B cell (primary cell): ENCODE measurements around the gene MYO1E. TPM values are rescaled to one million over a fixed set of nuclear protein-coding genes. Genes with fewer than 3 reads are reported as not detected.

Source experiments
- ATAC-seq: fragments of 200-7000 bp; cut with Tn5 transposase; one replicate; pipeline ENCODE4 v1.10.0; 2021; ENCODE audit warnings: low read depth, mild to moderate bottlenecking, moderate number of reproducible peaks, moderate library complexity
- CTCF ChIA-PET: fragments of 350-600 bp; sonication (Branson Sonifier 250); formaldehyde crosslinking; loops from one replicate; lab custom pipeline; 2021; ENCODE audit warnings: antibody characterized with exemption, inconsistent platforms; lab: Charles Lee
- POLR2A ChIA-PET: fragments of 350-600 bp; sonication (Branson Sonifier 250); formaldehyde crosslinking; loops from one replicate; lab custom pipeline; 2021; ENCODE audit warnings: antibody characterized with exemption; lab: Charles Lee
- DNase-seq: peaks from one replicate; pipeline ENCODE4 v3.0.0; 2013
- H2AFZ ChIP-seq: 2 replicates; pipeline ENCODE4 v1.6.1; 2012; ENCODE audit warnings: mild to moderate bottlenecking, low read depth, low read length; ENCODE audit not compliant: insufficient read depth, poor library complexity, severe bottlenecking
- H3K27ac ChIP-seq, 2 donors: 1 replicate in 1 of 2; 2 replicates in 1 of 2; pipeline ENCODE4 v1.5.1; 2012 to 2013; ENCODE audit warnings: low read length in 2 of 2, mild to moderate bottlenecking in 2 of 2, moderate library complexity in 1 of 2
- H3K27me3 ChIP-seq, 4 experiments: fragments of 200-600 bp in 1 of 4; sonication (generic) in 1 of 4; replicated peaks in 1 of 4; 1 replicate in 2 of 4; 2 replicates in 2 of 4; pipeline versions ENCODE4 v1.6.1 to v1.7.0; 2013 to 2016; ENCODE audit warnings: low read length in 3 of 4, mild to moderate bottlenecking in 2 of 4, mixed read lengths in 1 of 4, moderate library complexity in 1 of 4; ENCODE audit not compliant: insufficient read depth in 4 of 4, control insufficient read depth in 3 of 4; ENCODE audit errors: control extremely low read depth in 1 of 4
- H3K36me3 ChIP-seq, 2 experiments: replicated peaks in 1 of 2; 1 replicate in 1 of 2; 2 replicates in 1 of 2; pipeline versions ENCODE4 v1.6.1 to v1.7.1; 2013; ENCODE audit warnings: low read length in 1 of 2; ENCODE audit not compliant: insufficient read depth in 2 of 2, control insufficient read depth in 1 of 2; ENCODE audit errors: control extremely low read depth in 1 of 2, extremely low read depth in 1 of 2
- H3K4me1 ChIP-seq, 2 donors: fragments of 200-600 bp in 1 of 2; sonication (generic) in 1 of 2; 1 replicate in 1 of 2; 2 replicates in 1 of 2; pipeline versions ENCODE4 v1.5.1 to v1.6.1; 2013 to 2017; ENCODE audit warnings: low read length in 2 of 2; ENCODE audit not compliant: control insufficient read depth in 2 of 2, insufficient read depth in 2 of 2
- H3K4me2 ChIP-seq: replicated peaks from 2 replicates; pipeline ENCODE3; 2012; ENCODE audit warnings: mild to moderate bottlenecking, low read depth, low read length; ENCODE audit not compliant: poor library complexity, severe bottlenecking
- H3K4me3 ChIP-seq, 5 experiments: fragments of 200-600 bp in 1 of 5; sonication (generic) in 1 of 5; 1 replicate in 3 of 5; 2 replicates in 2 of 5; pipeline versions ENCODE4 v1.5.1 to v1.7.0; 2011 to 2016; ENCODE audit warnings: low read length in 4 of 5, mild to moderate bottlenecking in 4 of 5, low read depth in 2 of 5, control low read depth in 1 of 5, moderate library complexity in 1 of 5; ENCODE audit not compliant: insufficient read depth in 1 of 5; ENCODE audit errors: control extremely low read depth in 1 of 5, extremely low read depth in 1 of 5
- H3K79me2 ChIP-seq: fragments of 200-600 bp; sonication (generic); one replicate; pipeline ENCODE4 v1.6.0; 2016; ENCODE audit warnings: low read length; ENCODE audit not compliant: control insufficient read depth, insufficient read depth
- H3K9ac ChIP-seq: fragments of 200-600 bp; sonication (generic); 2 replicates; pipeline ENCODE4 v1.6.1; 2017; ENCODE audit warnings: mild to moderate bottlenecking, low read length, moderate library complexity
- H3K9me3 ChIP-seq, 3 donors: one replicate each; pipeline versions ENCODE4 v1.6.1 to v1.7.1; 2013; ENCODE audit warnings: low read length in 2 of 3; ENCODE audit not compliant: control insufficient read depth in 2 of 3, insufficient read depth in 1 of 3; ENCODE audit errors: control extremely low read depth in 1 of 3
- H4K20me1 ChIP-seq: 2 replicates; pipeline ENCODE4 v1.6.0; 2012; ENCODE audit warnings: mild to moderate bottlenecking, low read length; ENCODE audit not compliant: insufficient read depth, control insufficient read depth, poor library complexity, severe bottlenecking
- H3K27ac Mint-ChIP-seq: one replicate; pipeline ENCODE4 v1.8.0; 2021; ENCODE audit warnings: mixed read lengths
- H3K27me3 Mint-ChIP-seq: one replicate; pipeline ENCODE4 v1.8.0; 2021; ENCODE audit warnings: mixed read lengths
- H3K4me1 Mint-ChIP-seq: one replicate; pipeline ENCODE4 v1.8.0; 2021; ENCODE audit warnings: mixed read lengths
- H3K4me3 Mint-ChIP-seq: one replicate; pipeline ENCODE4 v1.8.0; 2021; ENCODE audit warnings: mixed read lengths
- H3K9me3 Mint-ChIP-seq: one replicate; pipeline ENCODE4 v1.8.0; 2022; ENCODE audit warnings: mixed read lengths; ENCODE audit not compliant: insufficient read depth
- EZH2 ChIP-seq: IDR thresholded peaks from 2 replicates; pipeline ENCODE4 v1.6.1; 2012; ENCODE audit warnings: borderline replicate concordance, low read depth, mild to moderate bottlenecking, moderate library complexity, low read length; ENCODE audit not compliant: insufficient read depth, poor library complexity, severe bottlenecking
- WGBS: methylation state at CpG from one replicate; pipeline ENCODE4 v1.1.5; 2013; ENCODE audit warnings: missing lambda C conversion rate; ENCODE audit not compliant: insufficient coverage; 5-methylcytosine and 5-hydroxymethylcytosine counted together
- intact Hi-C: fragments of 100-400 bp; cut with micrococcal nuclease; formaldehyde crosslinking; loops from one replicate; pipeline ENCODE4 v1.10.0; 2022
- polyA plus RNA-seq: library from polyadenylated mRNA; depleted of rRNA; stranded (reverse); fragments of >200 nt; gene quantifications from 2 replicates; pipeline ENCODE4 v1.2.3, GENCODE V29; 2012
- total RNA-seq, 2 donors: library from RNA; stranded (reverse); fragments of 120-200 nt in 1 of 2; gene quantifications; 1 replicate in 1 of 2; 2 replicates in 1 of 2; pipeline versions ENCODE4 v1.2.3 to v1.2.4, GENCODE V29; 2013 to 2022
- TF ChIP-seq, protein P1 (sequence below): fragments of 200-600 bp; IDR thresholded peaks from one replicate; pipeline ENCODE4 v1.8.0; 2022; ENCODE audit warnings: antibody characterized with exemption, mild to moderate bottlenecking

MYO1E gene
- total and polyA plus RNA-seq, 2 donors (not counting 1 experiment from before 2014, with no cell fraction given): 11.9 to 100.0 TPM

DNA sequence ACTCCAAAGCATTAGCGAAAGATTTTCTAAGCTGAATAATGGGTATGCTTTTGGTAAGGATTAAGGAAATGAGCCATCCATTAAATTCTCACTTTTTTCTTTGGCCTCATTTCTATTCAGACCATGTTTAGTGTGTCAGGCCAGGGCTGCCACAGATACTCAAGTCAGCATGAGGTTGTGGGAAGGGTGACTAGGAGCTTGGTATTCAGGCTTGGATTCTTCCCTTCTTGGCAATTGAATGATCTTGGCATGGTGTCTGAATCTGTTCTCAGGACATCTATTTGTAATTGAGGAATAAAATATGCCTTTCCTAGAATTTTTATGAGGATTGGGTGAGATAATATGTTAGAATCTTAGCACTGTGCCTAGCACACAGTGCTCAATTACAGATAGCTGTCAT is 256.5 kb downstream of the MYO1E start:
- H3K4me3 ChIP-seq: no peak overlapping the region
- DNase-seq (no peak), ATAC-seq (no peak)
- TF ChIP-seq, protein P1, sequence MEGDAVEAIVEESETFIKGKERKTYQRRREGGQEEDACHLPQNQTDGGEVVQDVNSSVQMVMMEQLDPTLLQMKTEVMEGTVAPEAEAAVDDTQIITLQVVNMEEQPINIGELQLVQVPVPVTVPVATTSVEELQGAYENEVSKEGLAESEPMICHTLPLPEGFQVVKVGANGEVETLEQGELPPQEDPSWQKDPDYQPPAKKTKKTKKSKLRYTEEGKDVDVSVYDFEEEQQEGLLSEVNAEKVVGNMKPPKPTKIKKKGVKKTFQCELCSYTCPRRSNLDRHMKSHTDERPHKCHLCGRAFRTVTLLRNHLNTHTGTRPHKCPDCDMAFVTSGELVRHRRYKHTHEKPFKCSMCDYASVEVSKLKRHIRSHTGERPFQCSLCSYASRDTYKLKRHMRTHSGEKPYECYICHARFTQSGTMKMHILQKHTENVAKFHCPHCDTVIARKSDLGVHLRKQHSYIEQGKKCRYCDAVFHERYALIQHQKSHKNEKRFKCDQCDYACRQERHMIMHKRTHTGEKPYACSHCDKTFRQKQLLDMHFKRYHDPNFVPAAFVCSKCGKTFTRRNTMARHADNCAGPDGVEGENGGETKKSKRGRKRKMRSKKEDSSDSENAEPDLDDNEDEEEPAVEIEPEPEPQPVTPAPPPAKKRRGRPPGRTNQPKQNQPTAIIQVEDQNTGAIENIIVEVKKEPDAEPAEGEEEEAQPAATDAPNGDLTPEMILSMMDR: no peak
- no peak for TF ChIP-seq EZH2
- Mint-ChIP-seq H3K27me3 (no peaks in the 10 kb centered on the region), H3K4me3 (no peak overlapping the region), H3K9me3 (no peaks in the 10 kb centered on the region), H3K4me1 (peaks cover 5% of the 10 kb centered on the region), H3K27ac (no peak overlapping the region)
- H3K4me1 ChIP-seq: peaks cover 0 to 6% of the 10 kb centered on the region in 2 donors
- H3K9ac ChIP-seq: no peak overlapping the region
- no peaks in the 10 kb centered on the region for H3K36me3 ChIP-seq
- no peaks in the 10 kb centered on the region for H3K27me3 ChIP-seq
- no peak overlapping the region for H3K27ac ChIP-seq
- no CpG with 5 or more reads among the region's 1 CpG for WGBS
- H3K4me2 ChIP-seq: no peak overlapping the region
- no peaks in the 10 kb centered on the region for H3K9me3 ChIP-seq
- ChIA-PET CTCF (interaction anchor here (1.1 to 1.7 kb wide), 2 partner anchors 22 to 153 kb away, joined by 3 to 5 read pairs; no protein-coding TSS in a partner anchor), POLR2A (no interaction called here)
- no peaks in the 10 kb centered on the region for H4K20me1 ChIP-seq
- no peak overlapping the region for H2AFZ ChIP-seq
- no peaks in the 10 kb centered on the region for H3K79me2 ChIP-seq
- intact Hi-C loops: no loop called here

DNA sequence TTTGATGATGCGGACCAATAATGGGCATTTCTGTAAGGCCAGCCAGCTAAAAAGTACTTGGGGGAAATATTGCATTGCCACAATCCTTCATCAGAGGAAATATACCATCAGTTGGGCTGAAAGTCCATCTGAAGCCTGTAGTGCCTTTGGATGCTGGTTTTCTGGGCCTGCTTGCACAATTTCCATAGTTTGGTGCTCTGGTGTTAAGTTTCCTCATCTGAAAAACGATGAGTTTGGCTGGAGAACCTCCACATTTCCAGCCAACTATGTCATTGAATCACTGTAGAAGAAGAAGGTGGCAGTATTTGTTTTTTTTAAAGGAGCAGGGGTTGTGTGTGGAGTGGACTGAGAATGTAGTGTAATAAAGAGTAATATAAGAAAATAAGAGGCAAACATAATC is 257.6 kb downstream of the MYO1E start:
- intact Hi-C loops: no loop called here
- Histone ChIP-seq H2AFZ (no peak overlapping the region), H3K27ac (no peak overlapping the region), H3K4me3 (no peak overlapping the region), H3K27me3 (no peaks in the 10 kb centered on the region), H3K4me1 (peaks cover 0 to 6% of the 10 kb centered on the region in 2 donors), H3K9ac (no peak overlapping the region), H3K4me2 (no peak overlapping the region), H3K79me2 (no peaks in the 10 kb centered on the region), H3K9me3 (no peaks in the 10 kb centered on the region), H4K20me1 (no peaks in the 10 kb centered on the region), H3K36me3 (no peaks in the 10 kb centered on the region)
- H3K27me3 Mint-ChIP-seq: no peaks in the 10 kb centered on the region
- POLR2A ChIA-PET: no interaction called here
- DNase-seq (no peak), ATAC-seq (no peak)
- 100% methylated on average over 1 of the region's 2 CpGs for WGBS
- H3K9me3 Mint-ChIP-seq: no peaks in the 10 kb centered on the region
- H3K27ac Mint-ChIP-seq: no peak overlapping the region
- CTCF ChIA-PET: interaction anchor here (1.7 kb wide), 1 partner anchor 23 kb away, joined by 5 read pairs; no protein-coding TSS in a partner anchor
- no peak overlapping the region for H3K4me3 Mint-ChIP-seq
- TF ChIP-seq, protein P1: no peak
- no peak for TF ChIP-seq EZH2
- H3K4me1 Mint-ChIP-seq: peaks cover 5% of the 10 kb centered on the region
